ENCODE results near the gene SLC39A13.

SLC39A13 gene

GRCh38 chr11:47406896-47407745, 1.3 kb upstream of the SLC39A13 start:
- no peak for DNase-seq

DNA sequence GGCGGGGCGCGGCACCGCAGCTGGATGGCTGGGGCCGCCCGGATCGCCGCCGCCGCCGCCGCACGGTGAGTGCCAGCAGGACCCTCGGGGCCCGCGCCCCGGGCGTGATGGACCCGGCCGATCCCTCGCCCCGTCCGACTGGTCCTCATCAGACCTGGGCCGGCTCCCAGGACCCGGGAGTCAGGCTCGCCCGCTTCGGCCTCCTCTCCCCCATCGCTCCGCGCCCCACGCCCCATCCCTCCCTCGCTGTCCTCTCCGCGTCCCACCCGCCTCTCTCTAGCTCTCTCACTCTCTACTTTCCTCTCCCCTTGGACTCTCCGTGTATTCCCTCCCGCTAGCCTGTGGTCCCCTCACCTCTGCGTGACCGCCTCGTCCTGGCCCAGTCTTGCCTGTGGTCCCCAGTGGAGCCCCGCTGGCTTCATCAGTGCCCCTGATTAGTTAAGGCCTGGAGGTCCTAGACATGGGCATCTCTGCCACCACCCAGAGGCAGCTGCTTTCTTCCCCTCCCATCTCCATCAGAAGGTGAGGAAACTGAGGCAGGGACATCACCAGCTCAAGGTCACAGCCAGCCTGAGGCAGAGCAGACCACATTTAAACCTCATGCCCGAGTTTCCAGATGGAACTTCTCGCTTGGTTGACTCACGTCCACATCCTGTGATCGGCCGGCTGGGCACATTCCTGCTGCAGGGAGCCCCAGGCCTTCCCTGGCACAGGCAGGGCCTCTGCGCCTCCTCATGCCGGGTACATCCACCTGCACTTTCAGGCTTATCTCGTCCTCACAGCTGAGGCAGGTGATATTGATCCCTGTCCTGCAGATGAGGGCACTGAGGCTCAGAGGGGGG, 429 bp downstream of the SLC39A13 start:
- DNase-seq: no peak

DNA sequence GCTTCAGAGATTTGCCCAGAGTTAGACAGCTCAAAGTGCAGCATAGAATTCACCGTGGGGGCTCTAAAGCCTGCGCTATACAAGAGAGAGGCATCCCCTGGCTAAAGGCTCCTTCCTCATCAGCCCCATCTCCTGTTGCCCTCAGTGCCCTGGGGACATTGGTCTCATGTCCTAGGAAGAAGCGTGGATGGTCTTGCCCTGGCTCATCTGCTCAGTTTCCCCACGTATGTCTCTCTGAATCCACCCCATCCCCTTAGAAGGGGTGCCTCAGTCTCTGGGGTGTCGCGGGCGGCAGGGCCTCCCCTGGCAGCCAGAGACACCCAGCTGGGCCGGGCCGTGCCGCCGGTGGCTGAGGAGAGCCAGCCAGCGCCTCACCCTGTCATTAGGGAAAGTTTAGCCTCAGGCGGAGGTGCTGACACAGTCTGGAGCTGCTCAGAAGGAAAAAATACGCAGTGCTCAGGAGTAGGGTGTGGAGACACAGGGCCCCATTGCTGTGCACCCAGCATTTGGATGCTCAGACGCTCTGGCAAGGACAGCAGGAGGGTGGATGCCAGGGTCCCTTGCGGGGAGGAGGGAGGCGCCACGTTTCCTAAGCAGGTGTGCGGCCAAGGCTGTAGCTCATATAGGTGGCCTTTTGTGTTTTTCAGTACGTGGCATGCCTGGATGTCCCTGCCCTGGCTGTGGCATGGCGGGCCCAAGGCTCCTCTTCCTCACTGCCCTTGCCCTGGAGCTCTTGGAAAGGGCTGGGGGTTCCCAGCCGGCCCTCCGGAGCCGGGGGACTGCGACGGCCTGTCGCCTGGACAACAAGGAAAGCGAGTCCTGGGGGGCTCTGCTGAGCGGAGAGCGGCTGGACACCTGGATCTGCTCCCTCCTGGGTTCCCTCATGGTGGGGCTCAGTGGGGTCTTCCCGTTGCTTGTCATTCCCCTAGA, 1.3 kb downstream of the SLC39A13 start:
- no peak for DNase-seq

DNA sequence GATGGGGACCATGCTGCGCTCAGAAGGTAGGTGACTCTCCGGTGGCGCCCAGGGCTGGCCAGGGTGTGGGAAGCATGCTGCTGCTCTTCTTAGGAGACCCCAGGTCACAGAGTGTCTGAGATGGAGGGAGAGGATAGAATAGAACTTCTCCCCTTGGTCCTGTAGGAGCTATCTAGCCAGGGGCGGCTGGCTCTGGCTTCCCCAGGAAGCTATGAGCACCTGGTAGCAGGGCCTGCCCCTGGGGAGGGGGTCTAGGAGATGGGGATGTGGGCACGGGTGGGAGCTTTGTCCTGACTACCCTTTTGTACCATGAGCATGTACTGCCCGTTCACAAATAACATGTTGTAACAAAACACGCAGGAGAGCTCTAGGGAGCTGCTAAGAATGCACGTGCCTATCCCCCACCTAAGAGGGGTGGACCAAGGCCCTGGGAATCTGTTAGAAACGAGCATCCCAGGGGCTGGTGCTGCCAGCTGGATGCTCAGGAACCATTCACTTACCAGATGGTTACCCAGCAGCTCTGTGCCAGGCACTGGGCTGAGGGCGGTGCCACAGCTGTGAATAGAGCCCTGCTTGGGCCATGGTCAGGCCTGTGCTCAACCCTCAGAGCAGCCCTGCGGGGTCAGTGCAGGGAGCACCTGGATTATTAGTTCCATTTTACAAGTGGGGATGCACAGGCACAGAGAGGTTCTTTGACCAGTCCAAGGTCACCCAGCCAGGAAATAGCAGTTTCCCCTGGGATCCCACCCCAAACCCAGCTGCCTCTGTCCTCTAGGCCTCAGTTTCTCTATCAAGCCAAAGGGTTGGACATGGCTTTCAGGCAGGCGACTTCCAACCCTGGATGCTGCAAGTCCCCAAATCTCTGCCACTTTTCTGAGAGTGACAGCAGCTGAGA, 2.2 kb downstream of the SLC39A13 start:
- no peak for DNase-seq

- DNase-seq: peak; percentile 66
These were observed 3.7 kb downstream of the SLC39A13 start for GRCh38 chr11:47411884-47412746.

DNA sequence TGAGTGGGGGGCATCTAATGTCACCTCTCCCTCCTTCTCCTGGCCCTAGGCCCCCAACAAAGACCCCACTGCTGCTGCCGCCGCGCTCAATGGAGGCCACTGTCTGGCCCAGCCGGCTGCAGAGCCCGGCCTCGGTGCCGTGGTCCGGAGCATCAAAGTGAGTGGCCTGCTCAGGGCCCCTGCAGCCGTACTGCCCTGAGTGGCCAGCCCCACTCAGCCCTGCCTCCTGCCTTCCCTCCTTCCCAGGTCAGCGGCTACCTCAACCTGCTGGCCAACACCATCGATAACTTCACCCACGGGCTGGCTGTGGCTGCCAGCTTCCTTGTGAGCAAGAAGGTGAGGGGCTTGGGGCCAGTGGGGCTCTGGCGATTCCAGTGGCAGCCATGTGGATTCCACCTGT, 5.0 kb downstream of the SLC39A13 start:
- no peak for DNase-seq

- no peak for DNase-seq
These were observed 5.7 kb downstream of the SLC39A13 start for GRCh38 chr11:47413908-47414684.

DNA sequence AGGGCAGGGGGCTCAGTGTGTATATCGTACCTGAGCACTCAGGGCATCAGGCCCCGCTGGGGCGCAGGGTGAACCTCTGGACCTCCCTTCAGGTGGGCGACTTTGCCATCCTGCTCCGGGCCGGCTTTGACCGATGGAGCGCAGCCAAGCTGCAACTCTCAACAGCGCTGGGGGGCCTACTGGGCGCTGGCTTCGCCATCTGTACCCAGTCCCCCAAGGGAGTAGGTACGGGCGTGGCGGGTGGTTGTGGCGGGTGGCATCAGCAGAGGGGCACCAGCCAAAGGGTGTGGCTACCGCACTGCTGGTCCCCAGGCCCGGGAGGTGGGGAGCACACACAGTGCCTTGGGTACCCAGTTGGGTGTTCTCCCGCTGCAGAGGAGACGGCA, 6.3 kb downstream of the SLC39A13 start:
- DNase-seq: no peak

DNA sequence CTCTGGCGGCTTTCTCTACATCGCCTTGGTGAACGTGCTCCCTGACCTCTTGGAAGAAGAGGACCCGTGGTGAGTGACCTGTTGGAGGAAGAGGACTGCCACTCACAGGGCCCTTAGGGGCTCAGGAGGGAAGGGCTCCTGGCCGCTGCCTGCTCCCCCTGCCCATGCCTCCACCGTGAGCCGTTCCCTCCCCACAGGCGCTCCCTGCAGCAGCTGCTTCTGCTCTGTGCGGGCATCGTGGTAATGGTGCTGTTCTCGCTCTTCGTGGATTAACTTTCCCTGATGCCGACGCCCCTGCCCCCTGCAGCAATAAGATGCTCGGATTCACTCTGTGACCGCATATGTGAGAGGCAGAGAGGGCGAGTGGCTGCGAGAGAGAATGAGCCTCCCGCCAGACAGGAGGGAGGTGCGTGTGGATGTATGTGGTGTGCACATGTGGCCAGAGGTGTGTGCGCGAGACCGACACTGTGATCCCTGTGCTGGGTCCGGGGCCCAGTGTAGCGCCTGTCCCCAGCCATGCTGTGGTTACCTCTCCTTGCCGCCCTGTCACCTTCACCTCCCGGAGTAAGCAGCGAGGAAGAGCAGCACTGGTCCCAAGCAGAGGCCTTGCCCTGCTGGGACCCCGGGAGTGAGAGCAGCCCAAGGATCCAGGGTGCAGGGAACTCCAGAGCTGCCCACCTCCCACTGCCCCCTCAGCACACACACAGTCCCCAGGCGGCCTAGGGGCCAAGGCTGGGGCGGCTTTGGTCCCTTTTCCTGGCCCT, 6.9 kb downstream of the SLC39A13 start:
- no peak for DNase-seq

DNA sequence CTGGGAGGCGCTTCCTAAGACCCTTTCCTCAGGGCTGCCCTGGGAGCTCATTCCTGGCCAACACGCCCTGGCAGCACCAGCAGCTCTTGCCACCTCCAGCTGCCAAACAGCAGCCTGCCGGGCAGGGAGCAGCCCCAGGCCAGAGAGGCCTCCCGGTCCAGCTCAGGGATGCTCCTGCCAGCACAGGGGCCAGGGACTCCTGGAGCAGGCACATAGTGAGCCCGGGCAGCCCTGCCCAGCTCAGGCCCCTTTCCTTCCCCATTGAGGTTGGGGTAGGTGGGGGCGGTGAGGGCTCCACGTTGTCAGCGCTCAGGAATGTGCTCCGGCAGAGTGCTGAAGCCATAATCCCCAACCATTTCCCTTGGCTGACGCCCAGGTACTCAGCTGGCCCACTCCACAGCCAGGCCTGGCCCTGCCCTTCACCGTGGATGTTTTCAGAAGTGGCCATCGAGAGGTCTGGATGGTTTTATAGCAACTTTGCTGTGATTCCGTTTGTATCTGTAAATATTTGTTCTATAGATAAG, 7.6 kb downstream of the SLC39A13 start:
- no peak for DNase-seq

DNA sequence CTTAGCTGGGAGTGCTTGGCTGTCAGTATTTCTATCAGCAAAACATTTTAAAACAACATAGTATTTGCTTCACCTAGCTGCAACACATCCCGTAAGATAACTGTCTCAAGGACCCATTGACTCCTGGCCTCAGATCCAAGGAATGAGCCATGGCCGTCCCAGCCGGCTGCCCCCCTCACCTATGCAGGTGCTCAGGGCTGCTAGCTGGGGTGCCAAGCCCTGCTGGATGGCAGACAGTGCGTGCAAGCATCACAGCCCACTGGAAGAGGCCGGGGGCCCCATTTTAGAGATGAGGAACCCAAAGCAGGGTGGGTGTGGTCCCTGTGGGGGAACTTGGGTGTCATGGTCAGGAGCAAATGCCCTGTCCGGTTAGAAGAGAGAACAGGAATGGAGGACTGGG, 9.3 kb downstream of the SLC39A13 start:
- no peak for DNase-seq

- DNase-seq: no peak
These were observed 10.3 kb downstream of the SLC39A13 start for GRCh38 chr11:47418454-47419259.

GRCh38 chr11:47425611-47426010, 17.2 kb downstream of the SLC39A13 start:
- DNase-seq: no peak

DNA sequence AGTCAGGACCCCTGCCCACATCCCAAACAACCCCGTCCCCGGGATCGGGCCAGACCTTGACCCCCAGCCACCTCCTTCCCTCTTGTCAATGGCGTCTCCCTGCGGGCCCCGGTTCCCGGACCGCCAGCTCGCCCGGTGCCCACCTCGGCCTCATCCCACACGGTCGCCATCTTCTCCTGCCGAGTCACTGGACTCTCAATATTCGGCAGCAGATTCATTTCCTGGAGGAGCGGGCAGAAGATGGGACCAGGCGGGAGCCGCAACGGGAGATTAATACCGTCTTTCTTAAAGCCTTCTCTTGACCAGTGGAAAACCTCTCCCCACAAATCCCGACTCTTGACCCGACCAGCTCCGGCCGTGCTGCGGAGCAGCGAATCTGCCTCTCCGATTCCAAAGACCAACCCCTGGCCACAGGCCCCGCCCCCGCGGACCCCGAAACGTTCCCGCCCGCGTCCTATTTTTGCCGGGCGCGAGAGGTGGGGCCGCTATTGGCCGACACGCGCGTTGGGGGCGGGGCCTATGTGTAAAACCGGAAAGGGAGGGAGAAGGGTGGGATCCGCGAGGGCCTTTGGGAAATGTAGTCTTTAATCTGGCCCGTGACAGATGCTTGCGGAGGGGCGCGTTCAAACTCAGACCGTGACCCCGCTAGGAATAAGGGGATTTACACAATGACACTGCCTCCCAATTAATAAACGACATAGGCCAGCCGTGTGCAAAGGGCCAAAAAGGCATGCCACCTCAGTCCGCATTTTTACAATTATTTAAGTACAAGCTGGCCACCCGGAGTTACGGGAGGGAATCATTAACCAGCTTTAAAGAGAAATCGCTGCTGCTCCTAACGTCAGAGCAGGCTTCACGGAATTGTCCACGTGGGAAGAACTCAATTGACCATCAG, 17.9 kb downstream of the SLC39A13 start, which contains the start of gene PSMC3:
TSS of gene PSMC3 (minus strand) at position 378 of the 895 bp plus-strand sequence. CDS start at position 218, 160 bp downstream.
- DNase-seq: peak; percentile 99

DNA sequence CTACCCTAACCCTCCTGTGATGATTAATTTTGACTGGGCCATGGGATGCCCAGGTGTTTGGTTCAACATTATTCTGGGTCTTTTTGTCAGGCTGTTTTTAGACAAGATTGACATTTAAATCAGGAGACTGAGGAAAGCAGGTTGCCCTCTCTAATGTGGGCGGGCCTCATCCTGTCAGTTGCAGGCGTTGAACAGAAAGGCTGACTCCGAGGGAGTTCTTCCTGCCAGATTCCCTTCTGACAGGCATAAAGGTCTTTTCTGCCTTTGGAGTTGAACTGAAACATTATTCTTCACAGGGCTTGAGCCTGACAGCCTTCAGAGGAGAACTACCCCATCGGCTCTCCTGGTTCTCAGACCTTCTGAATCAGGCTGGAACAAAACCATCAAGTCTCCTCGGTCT, 22.1 kb downstream of the SLC39A13 start:
- no peak for DNase-seq

DNA sequence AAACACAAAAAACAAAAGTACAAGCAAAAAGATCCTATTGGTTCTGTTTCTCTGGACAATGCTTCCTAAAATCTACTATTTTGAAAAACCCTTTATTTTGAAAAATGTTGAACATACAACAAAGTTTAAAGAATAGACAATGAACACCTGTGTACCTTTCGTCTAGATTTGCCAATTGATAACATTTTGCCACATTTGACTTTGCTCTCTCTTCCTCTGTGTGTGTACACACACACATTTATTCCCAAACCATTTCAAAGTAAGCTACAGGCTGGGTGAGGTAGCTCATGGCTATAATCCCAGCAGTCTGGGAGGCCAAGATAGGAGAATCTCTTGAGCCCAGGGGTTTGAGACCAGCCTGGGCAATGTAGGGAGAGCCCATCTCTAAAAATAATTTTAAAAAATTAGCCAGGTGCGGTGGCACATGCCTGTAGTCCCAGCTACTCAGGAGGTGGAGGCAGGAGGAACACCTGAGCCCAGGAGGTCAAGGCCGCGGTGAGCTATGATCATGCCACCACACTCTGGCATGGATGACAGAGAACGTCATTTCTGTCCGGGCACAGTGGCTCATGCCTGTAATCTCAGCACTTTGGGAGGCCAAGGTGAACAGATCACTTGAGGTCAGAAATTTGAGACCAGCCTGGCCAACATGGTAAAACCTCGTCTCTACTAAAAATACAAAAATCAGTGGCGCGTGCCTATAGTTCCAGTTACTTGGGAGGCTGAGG, 23.1 kb downstream of the SLC39A13 start:
- no peak for DNase-seq
